GM18519 (cell line): ENCODE results near the gene CFAP77.
"Not testable (repeated sequence)": the region's sequence is repeated elsewhere in the genome, so short reads cannot be mapped to it uniquely, and the experiment has no call there.

ENCODE experiments used
- ATAC-seq: cut with Tn5 transposase; IDR thresholded peaks from one replicate; pipeline ENCODE4 v1.9.1; 2021; ENCODE audit warnings: mild to moderate bottlenecking, moderate library complexity; ENCODE audit not compliant: unreplicated experiment, low FRiP score

CFAP77 gene

DNA sequence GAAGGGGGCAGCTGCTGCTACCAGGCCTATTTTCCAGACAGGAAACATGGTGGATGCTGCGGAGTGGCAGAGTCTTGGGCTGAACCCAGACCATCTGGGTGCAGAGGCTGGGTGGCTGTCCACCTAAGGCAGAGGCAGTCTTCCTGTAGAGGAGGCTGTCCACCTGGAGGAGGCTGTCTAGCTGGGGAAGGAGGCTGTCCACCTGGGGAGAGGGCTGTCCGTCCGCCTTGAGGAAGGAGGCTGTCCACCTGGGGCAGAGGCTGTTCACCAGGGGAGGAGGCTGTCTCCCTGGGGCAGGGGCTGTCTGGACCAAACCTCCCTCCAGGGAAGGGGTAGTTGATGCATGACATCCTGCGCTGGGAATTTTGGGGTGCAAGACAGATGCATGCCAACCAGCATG is 133.2 kb downstream of the CFAP77 start:
- ATAC-seq, result no peak

DNA sequence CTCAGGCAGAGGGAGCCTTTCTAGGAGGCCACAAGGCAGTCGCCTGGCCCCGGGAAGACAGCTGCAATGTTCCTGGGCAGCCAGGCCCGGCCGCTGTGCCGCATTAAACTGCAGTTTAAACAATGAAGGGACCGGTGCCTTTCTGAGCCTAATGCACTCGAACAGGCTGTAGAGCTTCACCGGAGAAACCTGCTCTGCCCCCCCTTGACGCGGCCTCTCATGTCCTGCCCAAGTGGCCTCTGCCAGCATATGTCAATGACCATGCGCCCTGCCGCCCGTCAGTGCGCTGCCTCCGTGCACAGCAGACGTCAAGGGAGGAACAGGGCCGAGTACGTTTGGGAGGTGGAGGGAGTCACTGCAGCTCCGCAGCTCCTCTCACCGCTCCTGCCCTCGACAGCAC is 133.9 kb downstream of the CFAP77 start:
- ATAC-seq, result no peak

GRCh38 chr9:132545578-132545977 is 135.6 kb downstream of the CFAP77 start:
- no peak for ATAC-seq

DNA sequence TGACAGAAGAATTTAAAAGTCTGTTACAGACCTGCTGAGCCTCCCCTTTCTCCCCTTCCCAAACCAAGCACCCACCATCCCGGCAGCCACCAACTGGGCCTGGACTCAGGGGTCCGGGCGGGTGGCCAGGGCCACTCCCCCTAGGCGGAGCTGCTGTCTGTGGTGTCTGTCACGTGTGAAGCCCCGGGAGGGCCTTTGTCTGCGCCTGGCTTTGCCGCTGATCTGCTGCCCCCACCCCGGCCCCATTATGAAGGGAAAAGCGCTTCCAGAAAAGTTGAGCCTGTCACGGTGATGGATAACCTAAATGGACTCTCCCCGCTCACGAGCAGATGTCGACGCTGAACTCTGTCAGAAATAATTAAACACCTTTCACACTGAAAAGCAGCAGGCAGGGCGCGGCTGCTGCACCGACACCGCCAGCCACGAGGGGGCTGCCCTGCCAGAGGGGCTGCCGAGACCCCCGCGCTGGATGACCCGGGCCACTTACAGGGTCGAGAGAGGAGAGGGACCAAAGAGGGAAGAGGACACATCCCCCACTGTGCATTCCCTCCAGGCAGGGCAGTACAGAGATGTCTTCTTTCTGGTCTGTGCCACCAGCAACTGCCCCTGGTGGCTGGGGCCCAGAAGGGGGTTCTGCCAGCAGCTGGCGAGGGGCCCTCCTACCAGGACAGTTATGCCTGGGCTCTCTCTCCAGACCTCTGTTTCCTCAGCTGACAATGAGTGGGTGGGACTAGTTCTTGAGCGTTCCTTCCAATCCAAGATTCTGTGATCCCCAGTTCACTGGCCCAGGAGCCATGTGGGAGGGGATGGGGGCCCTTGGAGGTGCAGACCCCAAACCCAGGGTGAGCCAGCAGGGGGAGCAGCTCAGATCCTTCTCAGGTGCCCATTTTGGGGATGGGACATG is 136.4 kb downstream of the CFAP77 start:
- no peak for ATAC-seq

DNA sequence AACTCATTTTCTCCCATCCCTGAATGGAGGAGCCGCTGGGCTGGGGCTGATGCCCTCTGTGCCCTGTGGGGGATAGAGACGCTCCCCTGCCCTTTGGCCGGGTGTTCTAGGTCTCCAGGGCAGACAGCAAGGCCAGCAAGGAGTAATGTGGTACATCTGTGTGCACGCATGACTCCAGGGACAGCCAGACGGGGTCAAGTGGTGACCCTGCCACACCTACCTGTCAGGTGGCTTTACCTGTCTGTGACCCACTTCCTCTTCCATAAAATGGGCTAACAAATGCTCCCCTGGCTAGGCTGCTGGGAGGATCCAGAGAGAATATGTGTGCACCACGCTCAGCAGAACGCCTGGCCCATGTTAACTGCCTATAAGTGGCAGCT is 137.0 kb downstream of the CFAP77 start:
- no peak for ATAC-seq

- ATAC-seq, result no peak
Observed at GRCh38 chr9:132547436-132547835, 137.4 kb downstream of the CFAP77 start.

DNA sequence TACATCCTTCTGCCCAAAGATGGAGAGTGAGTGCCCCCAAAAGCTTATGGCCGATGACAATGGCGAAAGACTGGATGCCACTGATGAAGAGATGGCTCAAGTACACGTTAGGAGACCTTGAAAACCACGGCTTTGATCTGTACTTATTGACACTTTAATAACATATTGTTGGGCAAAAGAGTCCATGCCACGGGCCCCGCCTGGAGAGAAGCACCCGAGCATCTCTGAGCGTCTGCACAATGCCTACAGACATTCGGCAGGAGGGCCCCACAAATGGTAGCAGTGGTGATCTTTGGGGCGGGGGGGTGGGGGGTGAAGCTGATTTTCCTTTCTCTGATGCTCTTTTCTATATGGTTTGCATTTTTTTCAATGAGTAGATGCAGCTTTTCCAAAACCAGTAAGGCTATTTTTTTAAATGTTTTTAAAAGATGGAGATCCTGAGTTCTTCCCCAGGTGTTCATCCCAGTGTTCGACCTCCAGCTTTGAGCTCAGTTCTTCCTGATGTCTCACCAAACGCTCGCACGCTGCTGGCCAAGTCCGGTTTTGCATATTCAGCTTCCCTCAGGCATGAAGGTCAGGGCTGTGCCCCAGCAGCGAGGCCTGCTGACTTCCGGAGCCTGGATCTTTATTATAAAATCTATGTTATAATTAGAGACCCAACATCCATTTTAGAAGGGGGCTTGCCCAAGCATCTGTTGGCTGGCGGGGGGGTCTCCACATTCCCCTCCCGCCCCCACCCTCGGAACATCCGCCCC is 138.1 kb downstream of the CFAP77 start:
- ATAC-seq, result no peak

- no peak for ATAC-seq
Observed at GRCh38 chr9:132548751-132549640, 139.0 kb downstream of the CFAP77 start.

DNA sequence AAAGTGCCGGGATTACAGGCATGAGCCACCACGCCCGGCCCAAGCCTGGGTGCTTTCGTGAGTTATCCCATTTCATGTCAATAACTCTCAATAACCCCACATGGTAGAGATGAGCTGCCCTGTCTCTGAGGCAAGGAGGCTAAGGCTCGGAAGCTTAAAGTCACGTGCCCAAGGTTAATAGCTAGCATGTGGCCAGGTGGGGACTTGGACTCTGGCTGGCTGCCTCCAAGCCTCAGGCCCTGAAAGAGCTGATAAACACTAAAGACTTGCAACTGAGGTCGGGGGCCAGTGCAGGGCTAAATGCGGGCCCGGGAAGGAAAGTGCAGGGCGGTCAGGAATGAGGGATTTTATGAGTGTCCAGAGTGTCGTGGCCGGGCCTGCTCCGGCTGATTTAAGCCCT is 141.5 kb downstream of the CFAP77 start:
- ATAC-seq, result no peak

GRCh38 chr9:132552041-132552440 is 142.0 kb downstream of the CFAP77 start:
- no peak for ATAC-seq

DNA sequence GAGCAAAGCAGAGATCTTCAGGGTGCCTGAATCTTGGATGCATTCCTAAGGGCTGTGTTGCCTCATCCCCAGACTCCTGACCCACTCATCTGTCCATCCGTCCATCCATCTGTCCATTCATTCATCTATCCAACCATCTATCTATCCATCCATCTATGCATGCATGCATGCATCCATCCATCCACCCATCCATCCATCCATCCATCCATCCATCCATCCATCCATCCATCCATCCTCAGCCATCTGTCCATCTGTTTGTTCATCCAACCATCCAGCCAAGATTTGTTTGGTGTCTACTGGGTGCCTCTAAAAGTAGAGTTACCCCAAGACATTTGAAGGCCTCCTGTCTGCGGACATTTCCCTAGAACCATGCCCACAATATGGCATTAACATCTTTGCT is 144.7 kb downstream of the CFAP77 start:
- no peak for ATAC-seq

GRCh38 chr9:132555528-132555927 is 145.5 kb downstream of the CFAP77 start:
- ATAC-seq, result no peak

GRCh38 chr9:132556235-132556634 is 146.2 kb downstream of the CFAP77 start:
- no peak for ATAC-seq

DNA sequence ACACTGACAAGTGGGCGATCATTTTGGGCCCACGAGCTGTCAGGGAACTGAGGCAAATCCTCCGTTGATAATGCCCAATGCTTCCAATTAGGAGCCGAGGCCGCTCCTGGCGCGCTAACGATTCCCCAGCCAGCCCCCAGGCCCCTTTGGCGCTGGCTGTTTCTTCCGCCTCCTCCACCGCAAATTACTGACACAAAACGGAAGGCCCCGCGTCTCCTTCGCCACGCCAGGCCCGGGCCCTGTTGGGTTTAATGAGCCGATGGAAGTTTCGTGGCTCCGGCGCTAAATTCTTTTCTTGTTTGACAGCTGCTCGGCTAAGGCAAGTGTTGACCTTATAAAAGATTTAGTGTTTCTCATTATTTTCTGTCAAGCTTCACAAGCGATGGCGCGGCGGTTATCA is 146.7 kb downstream of the CFAP77 start:
- ATAC-seq, result no peak

- ATAC-seq, result no peak
Observed at GRCh38 chr9:132557159-132557558, 147.1 kb downstream of the CFAP77 start.

GRCh38 chr9:132559711-132560110 is 149.7 kb downstream of the CFAP77 start:
- ATAC-seq, result no peak

DNA sequence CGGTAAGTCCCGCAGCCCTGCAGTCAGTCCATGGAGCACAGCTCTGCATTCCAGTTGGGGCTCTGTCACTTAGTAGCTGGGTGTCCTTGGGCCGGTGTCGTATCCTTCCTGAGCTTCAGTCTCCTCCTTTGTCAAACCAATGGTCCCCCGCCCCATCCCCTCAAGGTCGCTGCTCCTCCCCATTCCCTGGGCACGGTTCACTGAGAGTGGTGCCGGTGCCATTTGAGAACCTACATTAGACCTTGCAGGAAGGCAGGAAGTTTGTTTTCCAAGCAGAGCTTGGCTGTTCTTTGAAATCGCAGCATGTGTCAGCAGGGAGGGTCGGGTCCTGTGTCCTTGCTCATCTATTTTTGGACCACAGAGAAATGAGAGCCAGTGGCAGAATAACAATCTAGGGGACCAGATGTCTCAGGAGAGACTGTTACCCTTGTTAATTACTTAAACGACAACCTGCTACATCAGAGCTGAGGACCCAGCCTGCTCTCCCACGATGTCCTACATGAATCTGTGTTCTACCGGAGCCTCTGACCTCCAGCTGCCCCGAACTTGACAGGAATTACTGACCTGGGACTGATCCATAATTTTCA is 150.7 kb downstream of the CFAP77 start:
- no peak for ATAC-seq

DNA sequence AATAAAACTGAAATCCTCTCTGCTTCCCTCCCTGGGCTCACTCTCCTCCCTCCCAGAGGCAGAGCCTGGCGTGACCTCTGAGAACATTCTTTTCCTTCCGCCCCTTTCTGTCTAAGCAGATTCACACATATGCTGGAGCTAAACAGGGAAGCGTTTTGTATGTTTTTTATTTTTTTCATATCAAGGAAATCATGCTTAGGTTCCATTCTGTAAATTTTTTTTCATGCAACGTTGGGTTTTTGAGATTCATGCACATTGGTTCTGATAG is 152.2 kb downstream of the CFAP77 start:
- ATAC-seq, result no peak

DNA sequence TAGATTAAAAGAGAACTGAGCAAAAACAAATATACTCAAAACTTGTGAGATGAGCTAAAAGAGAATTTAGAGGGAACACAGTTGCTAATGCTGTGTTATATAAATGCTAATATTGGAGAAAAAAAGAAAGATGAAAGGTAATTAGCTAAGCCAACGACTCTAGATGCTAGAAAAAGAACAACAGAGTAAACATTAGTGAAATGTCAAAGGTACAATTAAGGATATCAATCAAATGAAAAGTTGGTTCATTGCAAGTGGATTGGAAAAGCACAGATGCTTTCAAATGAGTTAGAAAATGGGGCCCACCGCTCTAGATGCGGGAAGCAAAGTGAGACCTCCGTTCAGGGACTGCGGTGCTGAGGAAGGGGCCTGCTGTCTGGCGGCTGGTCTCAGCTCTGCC is 154.5 kb downstream of the CFAP77 start:
- no peak for ATAC-seq

DNA sequence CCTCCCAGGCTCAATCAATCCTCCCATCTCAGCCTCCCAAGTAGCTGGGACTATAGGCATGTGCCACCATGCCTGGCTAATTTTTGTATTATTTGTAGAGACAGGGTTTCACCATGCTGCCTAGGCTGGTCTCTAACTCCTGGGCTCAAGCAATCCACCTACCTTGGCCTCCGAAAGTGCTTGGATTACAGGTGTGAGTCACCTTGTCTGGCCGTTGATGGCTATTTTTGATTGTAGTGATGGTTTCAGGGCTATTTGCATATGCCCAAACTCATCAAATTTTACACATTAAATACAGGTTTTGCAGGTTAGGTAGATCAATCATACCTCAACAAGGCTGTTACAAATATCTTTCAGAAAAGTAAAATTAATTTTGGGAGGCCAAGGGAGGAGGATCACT is 158.8 kb downstream of the CFAP77 start:
- not testable (repeated sequence) for ATAC-seq
